GM13977 (cell line): ENCODE results near the gene FOXP4.

Experiments used
- DNase-seq: peaks from one replicate; pipeline ENCODE4 v3.0.0; 2012; ENCODE audit warnings: low spot score
- in situ Hi-C: fragments of 300-500 bp; cut with MboI; formaldehyde crosslinking; loops from one replicate; pipeline ENCODE4 v1.12.0; 2022; ENCODE audit warnings: low sequenced_read_pairs, low pct_unique_long_range_greater_than_20kb, mixed read lengths, inconsistent platforms; ENCODE audit not compliant: unreplicated experiment
- TF ChIP-seq, protein P1 (sequence below): IDR thresholded peaks from 2 replicates; pipeline ENCODE4 v1.5.1; 2012; ENCODE audit warnings: mild to moderate bottlenecking, control low read depth; ENCODE audit not compliant: insufficient read depth; ENCODE audit errors: extremely low read depth, missing control alignments

FOXP4 gene

DNA sequence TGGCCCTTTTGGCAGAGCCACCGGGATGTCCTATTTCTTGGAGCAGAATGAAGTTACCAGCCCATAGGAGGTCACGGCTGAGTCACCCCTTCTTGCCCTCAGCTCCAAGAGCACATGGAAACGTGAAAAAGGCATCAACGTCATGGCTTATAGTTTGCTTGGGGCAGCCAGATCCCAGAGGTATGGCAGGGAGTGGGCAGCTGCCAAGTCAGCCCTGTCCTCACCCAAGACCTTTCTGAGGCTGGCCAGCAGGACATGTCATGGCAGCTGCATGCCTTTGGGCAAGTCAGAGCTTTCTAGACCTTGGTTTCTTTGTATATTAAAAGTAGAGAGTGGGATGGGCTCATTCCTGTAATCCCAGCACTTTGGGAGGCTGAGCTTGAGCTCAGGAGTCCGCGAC, 83.9 kb downstream of the FOXP4 start:
- DNase-seq, result no peak
- TF ChIP-seq, protein P1, sequence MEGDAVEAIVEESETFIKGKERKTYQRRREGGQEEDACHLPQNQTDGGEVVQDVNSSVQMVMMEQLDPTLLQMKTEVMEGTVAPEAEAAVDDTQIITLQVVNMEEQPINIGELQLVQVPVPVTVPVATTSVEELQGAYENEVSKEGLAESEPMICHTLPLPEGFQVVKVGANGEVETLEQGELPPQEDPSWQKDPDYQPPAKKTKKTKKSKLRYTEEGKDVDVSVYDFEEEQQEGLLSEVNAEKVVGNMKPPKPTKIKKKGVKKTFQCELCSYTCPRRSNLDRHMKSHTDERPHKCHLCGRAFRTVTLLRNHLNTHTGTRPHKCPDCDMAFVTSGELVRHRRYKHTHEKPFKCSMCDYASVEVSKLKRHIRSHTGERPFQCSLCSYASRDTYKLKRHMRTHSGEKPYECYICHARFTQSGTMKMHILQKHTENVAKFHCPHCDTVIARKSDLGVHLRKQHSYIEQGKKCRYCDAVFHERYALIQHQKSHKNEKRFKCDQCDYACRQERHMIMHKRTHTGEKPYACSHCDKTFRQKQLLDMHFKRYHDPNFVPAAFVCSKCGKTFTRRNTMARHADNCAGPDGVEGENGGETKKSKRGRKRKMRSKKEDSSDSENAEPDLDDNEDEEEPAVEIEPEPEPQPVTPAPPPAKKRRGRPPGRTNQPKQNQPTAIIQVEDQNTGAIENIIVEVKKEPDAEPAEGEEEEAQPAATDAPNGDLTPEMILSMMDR, result no peak
- in situ Hi-C loops, result no loop called here

DNA sequence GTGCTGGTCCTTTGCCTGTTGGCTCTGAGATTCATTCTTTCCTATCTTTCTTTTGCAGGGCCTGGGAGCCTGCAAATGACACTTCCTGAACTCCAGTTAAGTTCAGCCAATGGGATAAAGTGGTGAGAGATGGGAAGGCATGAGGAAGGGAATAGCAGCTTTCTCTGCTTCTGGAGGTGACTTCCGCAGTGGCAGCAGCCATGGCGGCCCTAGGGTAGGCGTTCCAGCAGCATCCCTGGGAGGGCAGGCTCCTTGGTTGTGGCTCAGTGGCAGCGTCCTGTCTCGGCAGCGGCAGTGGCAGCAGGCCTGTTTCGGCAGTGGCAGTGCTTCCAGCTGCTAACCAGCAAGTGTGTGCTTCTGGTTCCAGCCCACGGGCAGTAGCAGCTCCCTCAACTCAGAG, 84.8 kb downstream of the FOXP4 start:
- DNase-seq, result no peak
- in situ Hi-C loops, result no loop called here
- TF ChIP-seq, protein P1, result no peak

DNA sequence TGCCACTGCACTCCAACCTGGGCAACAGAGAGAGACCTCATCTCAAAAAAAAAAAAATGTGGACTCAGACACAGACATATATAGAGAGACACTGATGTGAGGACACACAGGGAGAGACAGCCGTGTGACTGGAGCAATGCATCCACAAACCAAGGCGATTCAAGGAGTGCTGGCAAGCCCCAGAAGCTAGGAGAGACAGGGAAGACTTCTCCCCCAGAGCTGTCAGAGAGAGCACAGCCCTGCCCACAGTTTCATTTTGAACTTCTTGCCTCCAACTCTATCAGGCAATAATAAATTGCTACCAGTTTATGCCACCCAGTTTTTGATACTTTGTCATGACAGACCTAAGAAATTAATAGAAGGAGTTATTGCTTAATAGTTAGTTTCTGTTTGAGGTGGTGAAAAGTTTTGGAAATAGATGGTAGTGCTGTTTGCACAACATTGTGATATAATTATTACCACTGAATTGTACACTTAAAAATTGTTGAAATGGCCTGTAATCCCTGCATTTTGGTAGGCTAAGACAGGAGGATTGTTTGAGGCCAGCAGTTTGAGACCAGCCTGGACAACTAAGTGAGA, 87.0 kb downstream of the FOXP4 start:
- DNase-seq, result no peak
- in situ Hi-C loops, result no loop called here
- TF ChIP-seq, protein P1, result no peak

DNA sequence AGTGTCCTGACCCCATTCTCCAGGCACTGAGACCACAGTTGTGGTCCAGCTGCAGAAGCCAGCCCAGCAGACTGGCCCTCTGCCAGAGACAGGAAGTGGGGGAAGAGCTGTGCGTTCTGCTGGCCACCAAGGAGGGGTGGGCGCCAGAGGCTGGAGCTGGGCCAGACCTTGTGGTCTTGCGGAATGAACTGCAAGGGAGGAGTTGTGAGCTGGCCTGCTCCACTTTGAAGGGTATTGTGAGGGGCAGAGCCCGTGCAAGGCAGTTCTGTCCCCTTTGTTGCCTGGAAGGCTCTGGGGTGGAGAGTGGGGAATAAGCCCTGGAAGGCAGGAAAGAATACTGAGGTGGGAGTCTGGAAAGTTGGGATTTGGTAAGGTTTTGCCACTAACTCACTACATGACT, 88.5 kb downstream of the FOXP4 start:
- in situ Hi-C loops, result no loop called here
- TF ChIP-seq, protein P1, result no peak
- no peak for DNase-seq

DNA sequence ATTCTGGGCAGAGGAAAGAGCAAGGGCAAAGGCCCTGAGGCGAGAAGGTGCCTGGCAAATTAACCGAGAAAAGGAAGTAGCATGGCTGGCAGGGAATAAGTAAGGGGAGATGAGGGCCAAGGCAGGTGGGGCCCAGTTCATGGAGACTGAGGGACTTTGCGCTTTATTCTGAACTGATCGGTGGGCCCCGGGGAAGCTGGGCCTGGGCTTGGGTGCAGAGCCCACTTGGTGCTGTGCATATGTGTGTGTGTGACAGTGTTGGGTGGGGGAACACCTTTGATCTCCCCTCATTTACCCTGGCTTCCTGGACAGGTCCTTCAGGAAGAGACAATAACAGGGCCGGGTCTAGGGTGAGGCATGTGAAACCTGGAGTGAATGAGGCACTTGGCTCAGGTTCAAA, 89.2 kb downstream of the FOXP4 start:
- TF ChIP-seq, protein P1, result no peak
- no peak for DNase-seq
- in situ Hi-C loops, result no loop called here

DNA sequence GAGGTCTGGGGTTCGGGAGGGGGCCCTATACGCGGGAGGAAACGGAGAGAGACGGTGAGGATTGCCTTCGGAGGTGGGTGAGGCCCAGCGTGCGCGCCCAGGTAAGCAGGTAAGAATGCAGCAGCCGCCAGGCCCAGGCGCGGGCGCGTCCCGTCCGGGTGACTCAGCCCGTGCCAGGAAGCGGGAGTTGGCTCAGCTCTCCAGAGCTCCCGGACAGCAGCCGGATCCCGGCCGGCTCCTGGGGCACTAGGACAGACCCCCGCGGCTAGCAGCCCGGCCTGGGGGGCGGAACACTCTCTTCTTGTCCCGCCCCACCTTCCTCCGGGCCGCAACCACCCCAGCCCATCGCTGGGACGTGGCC, 90.6 kb downstream of the FOXP4 start:
- in situ Hi-C loops, result no loop called here
- TF ChIP-seq, protein P1, result no peak
- DNase-seq, result no peak

DNA sequence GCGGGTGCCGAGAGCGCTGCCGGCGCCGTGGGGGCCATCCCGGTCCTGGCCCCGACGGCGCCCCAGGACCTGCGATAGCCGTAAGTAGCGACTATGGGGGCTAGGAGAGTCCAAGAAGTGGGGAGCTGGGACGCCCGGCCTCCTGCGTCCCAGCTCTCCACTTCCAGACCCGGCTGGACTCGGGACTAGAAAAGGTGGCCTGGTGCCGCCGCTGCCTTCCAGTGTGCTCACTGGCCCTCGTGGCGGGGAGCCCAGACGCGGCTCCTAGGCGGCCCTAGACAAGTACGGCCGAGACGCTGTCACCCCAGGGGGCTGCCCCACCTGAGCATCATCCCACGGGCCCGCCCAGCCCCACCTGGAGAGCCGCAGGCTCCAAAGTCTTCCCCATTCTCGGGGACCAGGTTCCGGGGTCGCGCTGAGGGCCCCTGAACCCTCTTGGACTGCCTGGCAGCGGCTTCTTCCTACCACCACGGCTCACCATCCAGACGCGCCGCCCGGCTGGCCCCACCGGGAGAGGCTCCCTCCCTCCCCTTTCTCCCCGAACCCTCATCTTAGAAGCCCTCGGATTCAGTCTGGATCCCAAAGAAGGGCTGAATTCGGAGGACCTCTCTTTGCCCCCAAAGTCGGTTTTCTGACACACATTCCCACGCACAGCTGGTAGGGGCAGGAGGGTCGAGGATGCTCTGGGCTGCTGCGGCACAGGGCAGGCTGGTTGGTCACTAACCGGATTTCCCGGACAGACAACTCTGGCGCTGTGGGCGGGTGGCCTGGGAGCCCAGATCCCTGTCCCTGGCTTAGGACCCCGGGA, 91.2 kb downstream of the FOXP4 start:
- DNase-seq, result no peak
- in situ Hi-C loops, result no loop called here

More for the DNA sequence above, 91.2 kb downstream of the FOXP4 start:
- TF ChIP-seq, protein P1, result no peak
